Motor neuron (in vitro differentiated cells): ENCODE data around the gene USP24. TPM values are rescaled to one million over a fixed set of nuclear protein-coding genes. Genes with fewer than 3 reads are reported as not detected.
"Not testable (repeated sequence)": the region's sequence is repeated elsewhere in the genome, so short reads cannot be mapped to it uniquely, and the experiment has no call there.

Experiments
- ATAC-seq, 8 experiments: fragments of 200-7000 bp; cut with Tn5 transposase; replicated peaks in 6 of 8; 2 replicates each; pipeline ENCODE4 v1.8.0; 2021; ENCODE audit warnings: mild to moderate bottlenecking in 8 of 8, moderate library complexity in 8 of 8
- H3K27ac ChIP-seq, 2 donors: fragments of 250-450 bp; sonication (Bioruptor Pico); 2 replicates each; pipeline ENCODE4 v1.9.0; 2021; ENCODE audit warnings: antibody characterized with exemption in 2 of 2, mild to moderate bottlenecking in 2 of 2, moderate library complexity in 1 of 2
- H3K4me1 ChIP-seq, 2 donors: fragments of 250-450 bp; sonication (Bioruptor Pico); replicated peaks in 1 of 2; 2 replicates each; pipeline ENCODE4 v1.6.1; 2021; ENCODE audit warnings: antibody characterized with exemption in 2 of 2, mild to moderate bottlenecking in 2 of 2, moderate library complexity in 1 of 2
- H3K4me3 ChIP-seq, 5 donors: fragments of 250-450 bp; sonication (Bioruptor Pico); 2 replicates each; pipeline ENCODE4 v1.9.0; 2021; ENCODE audit warnings: antibody characterized with exemption in 5 of 5, mild to moderate bottlenecking in 5 of 5, moderate library complexity in 4 of 5
- WGBS, 10 experiments: fragments of 450-650 bp; shearing (Covaris generic); methylation state at CpG; one replicate each; pipeline ENCODE4 v1.0.0; 2022; 5-methylcytosine and 5-hydroxymethylcytosine counted together
- in situ Hi-C, 9 experiments: fragments of 400-800 bp; cut with MboI; loops; one replicate each; pipeline ENCODE4 v1.15.0; 2021; ENCODE audit warnings: low sequenced_read_pairs in 9 of 9, low pct_unique_long_range_greater_than_20kb in 2 of 9; ENCODE audit not compliant: unreplicated experiment in 9 of 9
- total RNA-seq, 8 experiments: library from RNA; unstranded; fragments of 300-600 nt; gene quantifications; 2 replicates each; pipeline versions ENCODE4 v1.2.3 to v1.2.4, GENCODE V29; 2022

The USP24 gene
- total RNA-seq, 8 experiments from 2014 or later = 25.4 to 59.2 (median 46.5) TPM

GRCh38 chr1:55117941-55118340 lies 97.2 kb downstream of the USP24 start:
- ATAC-seq = no peak
- H3K4me1 ChIP-seq = no peaks in the 10 kb centered on the region
- in situ Hi-C loops = no loop called here
- no peak overlapping the region for H3K27ac ChIP-seq
- H3K4me3 ChIP-seq = no peak overlapping the region

- ATAC-seq, in situ Hi-C loops, H3K4me3 ChIP-seq, H3K27ac ChIP-seq, H3K4me1 ChIP-seq: not testable (repeated sequence)
- 92 to 100% (median 98%) methylated on average over 1 to 14 of the region's 14 CpGs; no CpG with 5 or more reads in 2 of the 10 experiments for WGBS, 10 experiments
These were observed 106.2 kb downstream of the USP24 start for GRCh38 chr1:55109005-55109404.

- Histone ChIP-seq H3K4me3 (no peak overlapping the region), H3K4me1 (no peaks in the 10 kb centered on the region), H3K27ac (no peak overlapping the region)
- in situ Hi-C loops = no loop called here
- no peak for ATAC-seq
- 69 to 97% (median 78%) methylated on average over 2 to 6 of the region's 6 CpGs; no CpG with 5 or more reads in 1 of the 10 experiments for WGBS, 10 experiments
These were observed 108.1 kb downstream of the USP24 start for GRCh38 chr1:55107101-55107500.

- WGBS, 10 experiments = 80 to 100% (median 95%) methylated on average over 1 to 2 of the region's 2 CpGs; no CpG with 5 or more reads in 1 of the 10 experiments
- no peak overlapping the region for H3K4me3 ChIP-seq
- no peak overlapping the region for H3K27ac ChIP-seq
- H3K4me1 ChIP-seq = no peaks in the 10 kb centered on the region
- in situ Hi-C loops = no loop called here
- no peak for ATAC-seq
These were observed 111.3 kb downstream of the USP24 start for GRCh38 chr1:55103891-55104290.

- no peaks in the 10 kb centered on the region for H3K4me1 ChIP-seq
- WGBS, 10 experiments = 88 to 100% (median 96%) methylated on average over 2 to 5 of the region's 5 CpGs
- in situ Hi-C loops = loop anchor here in 1 of 9 experiments (10.0 kb wide), 1 partner anchor 50 kb away; no protein-coding TSS in a partner anchor
- H3K27ac ChIP-seq = no peak overlapping the region
- H3K4me3 ChIP-seq = no peak overlapping the region
- ATAC-seq = no peak
These were observed 120.1 kb downstream of the USP24 start for GRCh38 chr1:55095095-55095494.

GRCh38 chr1:55092475-55092874 lies 122.7 kb downstream of the USP24 start:
- WGBS, 10 experiments = 0 to 72% (median 27%) methylated on average over 2 of the region's 2 CpGs; no CpG with 5 or more reads in 2 of the 10 experiments
- no peak overlapping the region for H3K4me3 ChIP-seq
- H3K4me1 ChIP-seq = no peaks in the 10 kb centered on the region
- ATAC-seq = peak in 4 of 8 experiments; percentile 57 to 99 (median 93)
- no peak overlapping the region for H3K27ac ChIP-seq
- in situ Hi-C loops = loop anchor here in 1 of 9 experiments (10.0 kb wide), 1 partner anchor 52 kb away; no protein-coding TSS in a partner anchor

- ATAC-seq = no peak
- 67 to 100% (median 93%) methylated on average over 1 to 2 of the region's 2 CpGs; no CpG with 5 or more reads in 2 of the 10 experiments for WGBS, 10 experiments
- H3K27ac ChIP-seq = no peak overlapping the region
- H3K4me1 ChIP-seq = no peaks in the 10 kb centered on the region
- in situ Hi-C loops = loop anchor here in 1 of 9 experiments (10.0 kb wide), 1 partner anchor 55 kb away; no protein-coding TSS in a partner anchor
- H3K4me3 ChIP-seq = no peak overlapping the region
These were observed 125.5 kb downstream of the USP24 start for GRCh38 chr1:55089683-55090082.

GRCh38 chr1:55088413-55088812 lies 126.8 kb downstream of the USP24 start:
- H3K27ac ChIP-seq = no peak overlapping the region
- WGBS, 10 experiments = 60 to 100% (median 100%) methylated on average over 1 to 4 of the region's 4 CpGs

GRCh38 chr1:55087439-55087838 lies 127.7 kb downstream of the USP24 start:
- H3K4me3 ChIP-seq = no peak overlapping the region
- WGBS, 10 experiments = 0 to 100% (median 73%) methylated on average over 1 to 3 of the region's 3 CpGs; no CpG with 5 or more reads in 2 of the 10 experiments
- in situ Hi-C loops = no loop called here
- no peaks in the 10 kb centered on the region for H3K4me1 ChIP-seq
- peak in 3 of 8 experiments; percentile 74 to 93 (median 75) for ATAC-seq
- no peak overlapping the region for H3K27ac ChIP-seq

More at GRCh38 chr1:55088413-55088812, 126.8 kb downstream of the USP24 start:
- Histone ChIP-seq H3K4me3 (no peak overlapping the region), H3K4me1 (no peaks in the 10 kb centered on the region)
- in situ Hi-C loops = no loop called here
- ATAC-seq = no peak

- H3K27ac ChIP-seq = no peak overlapping the region
- H3K4me1 ChIP-seq = no peaks in the 10 kb centered on the region
- WGBS, 10 experiments = 40 to 100% (median 92%) methylated on average over 1 to 7 of the region's 7 CpGs
- no peak for ATAC-seq
- no peak overlapping the region for H3K4me3 ChIP-seq
- in situ Hi-C loops = no loop called here
These were observed 130.9 kb downstream of the USP24 start for GRCh38 chr1:55084257-55084656.

- no peak overlapping the region for H3K27ac ChIP-seq
- in situ Hi-C loops = no loop called here
- ATAC-seq = no peak
- 50 to 100% (median 76%) methylated on average over 1 to 2 of the region's 2 CpGs for WGBS, 10 experiments
- no peak overlapping the region for H3K4me3 ChIP-seq
- no peaks in the 10 kb centered on the region for H3K4me1 ChIP-seq
These were observed 133.3 kb downstream of the USP24 start for GRCh38 chr1:55081905-55082296.

GRCh38 chr1:55081188-55081904 lies 133.8 kb downstream of the USP24 start:
- Histone ChIP-seq H3K4me3 (no peak overlapping the region), H3K27ac (no peak overlapping the region)
- peak in 4 of 8 experiments; percentile 44 to 99 (median 94) for ATAC-seq

GRCh38 chr1:55079651-55080050 lies 135.5 kb downstream of the USP24 start:
- in situ Hi-C loops = loop anchor here in 1 of 9 experiments (10.0 kb wide), 1 partner anchor 55 kb away; no protein-coding TSS in a partner anchor
- Histone ChIP-seq H3K27ac (no peak overlapping the region), H3K4me1 (no peaks in the 10 kb centered on the region), H3K4me3 (no peak overlapping the region)
- ATAC-seq = no peak
- 80 to 97% (median 91%) methylated on average over 1 to 7 of the region's 7 CpGs; no CpG with 5 or more reads in 2 of the 10 experiments for WGBS, 10 experiments

More at GRCh38 chr1:55081188-55081904, 133.8 kb downstream of the USP24 start:
- WGBS, 10 experiments = 0 to 100% (median 48%) methylated on average over 1 to 9 of the region's 9 CpGs
- in situ Hi-C loops = no loop called here
- H3K4me1 ChIP-seq = no peaks in the 10 kb centered on the region
